Astrocyte (in vitro differentiated cells and primary cell): ENCODE data around the gene CCDC74A. TPM values are rescaled to one million over a fixed set of nuclear protein-coding genes. Genes with fewer than 3 reads are reported as not detected.

Experiments
- DNase-seq: peaks from one replicate; pipeline ENCODE4 v3.0.0-alpha.2; 2010; ENCODE audit warnings: low read depth
- FAIRE-seq: peaks from 2 replicates; lab custom pipeline; 2011; peaks lifted over from hg19 to GRCh38; lab: Jason Lieb, UNC
- H2AFZ ChIP-seq: 2 replicates; pipeline ENCODE4 v1.6.0; 2012; ENCODE audit warnings: low read depth, low read length, inconsistent platforms
- H3K27ac ChIP-seq: 2 replicates; pipeline ENCODE4 v1.5.1; 2011; ENCODE audit warnings: low read depth, low read length, inconsistent platforms
- H3K27me3 ChIP-seq: 2 replicates; pipeline ENCODE4 v1.6.0; 2011; ENCODE audit warnings: low read length, inconsistent platforms; ENCODE audit not compliant: insufficient read depth
- H3K36me3 ChIP-seq: 2 replicates; pipeline ENCODE4 v1.5.1; 2011; ENCODE audit warnings: low read length, inconsistent platforms; ENCODE audit not compliant: insufficient read depth
- H3K4me1 ChIP-seq: 2 replicates; pipeline ENCODE4 v1.5.1; 2011; ENCODE audit warnings: low read length, inconsistent platforms; ENCODE audit not compliant: insufficient read depth
- H3K4me2 ChIP-seq: 2 replicates; pipeline ENCODE4 v1.6.0; 2012; ENCODE audit warnings: low read length, inconsistent platforms
- H3K4me3 ChIP-seq: 2 replicates; pipeline ENCODE4 v1.5.1; 2011; ENCODE audit warnings: low read depth, mild to moderate bottlenecking, low read length, inconsistent platforms; ENCODE audit not compliant: insufficient read depth
- H3K79me2 ChIP-seq: 2 replicates; pipeline ENCODE4 v1.6.0; 2012; ENCODE audit warnings: mild to moderate bottlenecking, low read length, inconsistent platforms; ENCODE audit not compliant: insufficient read depth
- H3K9ac ChIP-seq: 2 replicates; pipeline ENCODE4 v1.6.0; 2012; ENCODE audit warnings: mild to moderate bottlenecking, low read length, inconsistent platforms
- H3K9me3 ChIP-seq: 2 replicates; pipeline ENCODE4 v1.5.1; 2012; ENCODE audit warnings: low read depth, mild to moderate bottlenecking, low read length, inconsistent platforms; ENCODE audit not compliant: insufficient read depth
- H4K20me1 ChIP-seq: 2 replicates; pipeline ENCODE4 v1.6.0; 2012; ENCODE audit warnings: low read length, inconsistent platforms; ENCODE audit not compliant: insufficient read depth
- H3K27ac Mint-ChIP-seq: one replicate; pipeline ENCODE4 v1.8.0; 2021; ENCODE audit warnings: mild to moderate bottlenecking, mixed read lengths; ENCODE audit not compliant: unreplicated experiment
- H3K27me3 Mint-ChIP-seq: one replicate; pipeline ENCODE4 v1.8.0; 2021; ENCODE audit warnings: low read depth, mixed read lengths; ENCODE audit not compliant: unreplicated experiment
- H3K36me3 Mint-ChIP-seq: one replicate; pipeline ENCODE4 v1.8.0; 2021; ENCODE audit warnings: low read depth, mixed read lengths; ENCODE audit not compliant: unreplicated experiment
- H3K4me1 Mint-ChIP-seq: one replicate; pipeline ENCODE4 v1.8.0; 2021; ENCODE audit warnings: low read depth, mixed read lengths; ENCODE audit not compliant: unreplicated experiment
- H3K4me3 Mint-ChIP-seq: one replicate; pipeline ENCODE4 v1.8.0; 2021; ENCODE audit warnings: mild to moderate bottlenecking, moderate library complexity, mixed read lengths; ENCODE audit not compliant: unreplicated experiment
- H3K9me3 Mint-ChIP-seq: one replicate; pipeline ENCODE4 v1.8.0; 2021; ENCODE audit warnings: mild to moderate bottlenecking, mixed read lengths; ENCODE audit not compliant: unreplicated experiment
- CTCF ChIP-seq: IDR thresholded peaks from 2 replicates; pipeline ENCODE4 v1.5.1; 2011; ENCODE audit warnings: low read depth, mild to moderate bottlenecking, inconsistent platforms, low read length, moderate library complexity; ENCODE audit not compliant: insufficient read depth
- EZH2 ChIP-seq: IDR thresholded peaks from 2 replicates; pipeline ENCODE4 v1.6.1; 2012; ENCODE audit warnings: mild to moderate bottlenecking, low read length, inconsistent platforms; ENCODE audit not compliant: insufficient read depth
- microRNA-seq: library from miRNA; unstranded; fragments of <30 nt; microRNA quantifications from one replicate; pipeline ENCODE4 v1.2.0, GENCODE V29; 2020
- total RNA-seq: library from RNA; stranded (reverse); gene quantifications from 2 replicates; pipeline ENCODE4 v1.2.1, GENCODE V29; 2021

The CCDC74A gene
- total RNA-seq, 1 donor from 2014 or later: 7.2 TPM

GRCh38 chr2:131572175-131572574 lies 44.5 kb downstream of the CCDC74A start:
- TF ChIP-seq EZH2: no peak
- TF ChIP-seq CTCF: no peak
- H3K79me2 ChIP-seq: no peaks in the 10 kb centered on the region
- H3K27me3 ChIP-seq: no peaks in the 10 kb centered on the region
- no peaks in the 10 kb centered on the region for H3K9me3 Mint-ChIP-seq
- no peaks in the 10 kb centered on the region for H4K20me1 ChIP-seq
- H3K4me3 ChIP-seq: no peak overlapping the region
- no peak overlapping the region for H3K9ac ChIP-seq
- H3K4me2 ChIP-seq: no peak overlapping the region
- no peak overlapping the region for H3K27ac ChIP-seq
- no peak overlapping the region for H2AFZ ChIP-seq
- no peaks in the 10 kb centered on the region for H3K36me3 Mint-ChIP-seq
- H3K36me3 ChIP-seq: no peaks in the 10 kb centered on the region
- no peak overlapping the region for H3K27ac Mint-ChIP-seq
- H3K27me3 Mint-ChIP-seq: peaks cover 13% of the 10 kb centered on the region
- no peaks in the 10 kb centered on the region for H3K9me3 ChIP-seq
- DNase-seq (no peak), FAIRE-seq (no peak)
- H3K4me1 Mint-ChIP-seq: no peaks in the 10 kb centered on the region
- no peaks in the 10 kb centered on the region for H3K4me1 ChIP-seq
- H3K4me3 Mint-ChIP-seq: no peak overlapping the region

- no peak for TF ChIP-seq EZH2
- TF ChIP-seq CTCF: no peak
- FAIRE-seq (no peak), DNase-seq (no peak)
- Histone ChIP-seq H4K20me1 (no peaks in the 10 kb centered on the region), H3K36me3 (no peaks in the 10 kb centered on the region), H2AFZ (no peak overlapping the region), H3K4me1 (no peaks in the 10 kb centered on the region), H3K79me2 (no peaks in the 10 kb centered on the region), H3K27ac (no peak overlapping the region), H3K4me2 (no peak overlapping the region), H3K9me3 (no peaks in the 10 kb centered on the region), H3K9ac (no peak overlapping the region), H3K4me3 (no peak overlapping the region), H3K27me3 (no peaks in the 10 kb centered on the region)
- no peak overlapping the region for H3K27ac Mint-ChIP-seq
- peaks cover 2% of the 10 kb centered on the region for H3K9me3 Mint-ChIP-seq
- H3K27me3 Mint-ChIP-seq: peaks cover 14% of the 10 kb centered on the region
- no peaks in the 10 kb centered on the region for H3K36me3 Mint-ChIP-seq
- H3K4me3 Mint-ChIP-seq: no peak overlapping the region
- no peaks in the 10 kb centered on the region for H3K4me1 Mint-ChIP-seq
These were observed 50.1 kb downstream of the CCDC74A start for GRCh38 chr2:131577812-131578211.

- Histone ChIP-seq H4K20me1 (no peaks in the 10 kb centered on the region), H3K4me1 (no peaks in the 10 kb centered on the region), H3K27me3 (no peaks in the 10 kb centered on the region), H3K27ac (no peak overlapping the region), H3K4me2 (no peak overlapping the region), H3K9ac (no peak overlapping the region), H3K36me3 (no peaks in the 10 kb centered on the region), H3K79me2 (no peaks in the 10 kb centered on the region), H2AFZ (no peak overlapping the region), H3K4me3 (no peak overlapping the region), H3K9me3 (no peaks in the 10 kb centered on the region)
- Mint-ChIP-seq H3K27me3 (peaks cover 2% of the 10 kb centered on the region), H3K4me3 (no peak overlapping the region), H3K9me3 (peaks cover 2% of the 10 kb centered on the region), H3K4me1 (no peaks in the 10 kb centered on the region), H3K27ac (no peak overlapping the region), H3K36me3 (no peaks in the 10 kb centered on the region)
- no peak for DNase-seq
- FAIRE-seq: no peak
- TF ChIP-seq CTCF (no peak), EZH2 (no peak)
These were observed 52.5 kb downstream of the CCDC74A start for GRCh38 chr2:131580187-131580586.

Small RNAs within 50 kb of the gene (microRNA-seq; reads per million reads assigned to microRNA genes)
- gene MIR4784: not detected

Other genes with a start within 250 kb of the CCDC74A start
- 0.43 and 0.70 TPM in 2 replicates for gene RAB6D, start 163.7 kb upstream of the CCDC74A start, total RNA-seq
- gene TUBA3D, start 51.8 kb upstream of the CCDC74A start, total RNA-seq: not detected in 2 replicates
- 97.1 and 105 TPM in 2 replicates for gene MZT2A, start 35.5 kb upstream of the CCDC74A start, total RNA-seq